HepG2 (cell line): ENCODE measurements around the gene PRDM15. TPM values are rescaled to one million over a fixed set of nuclear protein-coding genes. Genes with fewer than 3 reads are reported as not detected.

Experiments used
- ATAC-seq: fragments of 200-7000 bp; cut with Tn5 transposase; 3 replicates; pipeline ENCODE4 v1.9.1; 2020; ENCODE audit warnings: mild to moderate bottlenecking, moderate library complexity
- BruUV-seq: library from RNA; stranded (reverse); fragments of 400-500 nt; replicated peaks from 2 replicates; lab custom pipeline; 2021; lab: Mats Ljungman, UMichigan
- CTCF ChIA-PET: fragments of 300-600 bp; formaldehyde crosslinking; extraction: SDS; loops from one replicate; lab custom pipeline; 2021; ENCODE audit warnings: low total read pairs, inconsistent platforms, low intra/inter-chr PET ratio; lab: Yijun Ruan, JAX
- POLR2A ChIA-PET: fragments of 350-600 bp; sonication (Branson Sonifier 250); formaldehyde crosslinking; loops from one replicate; lab custom pipeline; 2020; ENCODE audit warnings: antibody characterized with exemption, inconsistent platforms; lab: Yijun Ruan, JAX
- DNase-seq: peaks from one replicate; pipeline ENCODE4 v3.0.0-alpha.2; 2015; ENCODE audit warnings: low spot score
- FAIRE-seq: peaks from 3 replicates; lab custom pipeline; 2011; peaks lifted over from hg19 to GRCh38; lab: Jason Lieb, UNC
- H2AFZ ChIP-seq: one replicate; pipeline ENCODE4 v1.6.1; 2011; ENCODE audit warnings: low read length, inconsistent platforms
- H3K27ac ChIP-seq: fragments of 300-600 bp; 3 replicates; pipeline ENCODE4 v1.8.0; 2011; ENCODE audit warnings: mixed run types, mild to moderate bottlenecking, mixed read lengths, low read length, inconsistent platforms; ENCODE audit not compliant: insufficient read depth; ENCODE audit errors: extremely low read length
- H3K27me3 ChIP-seq, 2 experiments: fragments of 200-600 bp in 1 of 2; 2 replicates in 1 of 2; 3 replicates in 1 of 2; pipeline versions ENCODE4 v1.6.0 to v1.8.0; 2011; ENCODE audit warnings: low read length in 2 of 2, mild to moderate bottlenecking in 2 of 2, moderate library complexity in 2 of 2, inconsistent platforms in 1 of 2; ENCODE audit not compliant: insufficient read depth in 2 of 2, control insufficient read depth in 1 of 2
- H3K36me3 ChIP-seq, 2 experiments: fragments of 200-600 bp in 1 of 2; replicated peaks in 1 of 2; 2 replicates in 1 of 2; 3 replicates in 1 of 2; pipeline versions ENCODE4 v1.5.1 to v1.8.0; 2011; ENCODE audit warnings: low read length in 2 of 2, inconsistent platforms in 1 of 2; ENCODE audit not compliant: insufficient read depth in 2 of 2, control insufficient read depth in 1 of 2
- H3K4me1 ChIP-seq: 2 replicates; pipeline ENCODE4 v1.5.1; 2012; ENCODE audit warnings: low read length, inconsistent platforms; ENCODE audit not compliant: insufficient read depth
- H3K4me2 ChIP-seq: 2 replicates; pipeline ENCODE4 v1.6.0; 2011; ENCODE audit warnings: low read depth, low read length, inconsistent platforms
- H3K4me3 ChIP-seq, 3 experiments: fragments of 200-600 bp in 1 of 3; sonication (generic), shearing (Covaris generic) in 1 of 3; replicated peaks in 1 of 3; 2 replicates each; pipeline ENCODE4 v1.5.1; 2011 to 2016; ENCODE audit warnings: low read length in 3 of 3, inconsistent platforms in 2 of 3, low read depth in 2 of 3, mild to moderate bottlenecking in 2 of 3, control low read depth in 1 of 3, mixed read lengths in 1 of 3; ENCODE audit not compliant: insufficient read depth in 1 of 3
- H3K79me2 ChIP-seq: one replicate; pipeline ENCODE4 v1.6.1; 2011; ENCODE audit warnings: low read length, inconsistent platforms; ENCODE audit not compliant: insufficient read depth
- H3K9ac ChIP-seq: 2 replicates; pipeline ENCODE4 v1.6.0; 2011; ENCODE audit warnings: mild to moderate bottlenecking, low read depth, low read length, inconsistent platforms; ENCODE audit not compliant: insufficient read depth
- H3K9me3 ChIP-seq: 2 replicates; pipeline ENCODE4 v1.5.1; 2012; ENCODE audit warnings: mild to moderate bottlenecking, low read length
- H4K20me1 ChIP-seq: 2 replicates; pipeline ENCODE4 v1.6.0; 2011; ENCODE audit warnings: inconsistent platforms, mild to moderate bottlenecking, low read length, moderate library complexity; ENCODE audit not compliant: insufficient read depth
- ATAD3A ChIP-seq: sonication (generic); formaldehyde crosslinking; IDR thresholded peaks from 2 replicates; pipeline ENCODE4 v1.4.0; 2020; ENCODE audit warnings: missing genetic modification reagents
- ERF ChIP-seq: IDR thresholded peaks from 2 replicates; pipeline ENCODE4 v1.6.1; 2018; ENCODE audit warnings: missing biosample characterization, missing genetic modification reagents
- MTERF4 ChIP-seq: sonication (generic); formaldehyde crosslinking; IDR thresholded peaks from 2 replicates; pipeline ENCODE4 v1.8.0; 2023; ENCODE audit warnings: mild to moderate bottlenecking, missing genetic modification reagents
- NFE2 ChIP-seq: sonication (generic); formaldehyde crosslinking; IDR thresholded peaks from 2 replicates; pipeline ENCODE4 v1.4.0; 2020; ENCODE audit warnings: missing genetic modification reagents
- RBM39 ChIP-seq: fragments of 200-400 bp; formaldehyde crosslinking; IDR thresholded peaks from one replicate; pipeline ENCODE4 v1.6.1; 2018; ENCODE audit warnings: antibody characterized with exemption, mild to moderate bottlenecking, low read depth, low read length; ENCODE audit not compliant: poor library complexity, severe bottlenecking
- YEATS4 ChIP-seq: sonication (generic); formaldehyde crosslinking; IDR thresholded peaks from 2 replicates; pipeline ENCODE4 v1.4.0; 2020; ENCODE audit warnings: missing genetic modification reagents, borderline replicate concordance
- ZNF24 ChIP-seq: fragments of 450-650 bp; IDR thresholded peaks from 2 replicates; pipeline ENCODE4 v1.6.1; 2017; ENCODE audit warnings: antibody characterized with exemption, mild to moderate bottlenecking
- ZNF782 ChIP-seq: sonication (generic); formaldehyde crosslinking; IDR thresholded peaks from 2 replicates; pipeline ENCODE4 v1.4.0; 2020; ENCODE audit warnings: missing genetic modification reagents, mild to moderate bottlenecking, borderline replicate concordance
- WGBS: methylation state at CpG from one replicate; pipeline ENCODE4 v1.1.6; 2017; ENCODE audit warnings: low lambda C conversion rate; 5-methylcytosine and 5-hydroxymethylcytosine counted together
- in situ Hi-C: cut with HindIII; loops from 2 replicates; pipeline ENCODE4 v1.10.0; 2017; ENCODE audit warnings: low pct_unique_long_range_greater_than_20kb; ENCODE audit not compliant: extremely low pct_ligation_motif_present
- intact Hi-C: fragments of 100-400 bp; cut with micrococcal nuclease; formaldehyde crosslinking; loops from one replicate; pipeline ENCODE4 v1.10.0; 2022; ENCODE audit not compliant: unreplicated experiment
- polyA plus RNA-seq, 8 experiments: library from polyadenylated mRNA; depleted of rRNA in 3 of 8; stranded (reverse) in 7 of 8; unstranded in 1 of 8; fragments of >200 nt; fragmentation: Illumina TruSeq in 4 of 8; extraction: Trizol in 4 of 8; gene quantifications; 2 replicates each; pipeline versions ENCODE4 v1.2.1 to v1.2.3, GENCODE V29; 2011 to 2016; ENCODE audit warnings: low read depth in 4 of 8, missing spikeins in 1 of 8, mixed read lengths in 1 of 8; ENCODE audit not compliant: insufficient read depth in 1 of 8
- total RNA-seq, 5 experiments: library from RNA; depleted of rRNA; stranded (reverse); fragments of >200 nt; fragmentation: Illumina TruSeq; extraction: Trizol; gene quantifications; 2 replicates each; pipeline ENCODE4 v1.2.3, GENCODE V29; 2016; ENCODE audit warnings: low read depth in 1 of 5
- TF ChIP-seq, protein P1 (sequence below): sonication (generic); formaldehyde crosslinking; IDR thresholded peaks from 2 replicates; pipeline ENCODE4 v1.4.0; 2020; ENCODE audit warnings: missing genetic modification reagents

The PRDM15 gene
- total and polyA plus RNA-seq, 2 of the 13 experiments (the other 11 are each of a cell fraction or from before 2014, with no cell fraction given), result 4.0 to 6.9 TPM

- no peak for TF ChIP-seq MTERF4 (CRISPR knock-in tag)
- TF ChIP-seq, protein P1, sequence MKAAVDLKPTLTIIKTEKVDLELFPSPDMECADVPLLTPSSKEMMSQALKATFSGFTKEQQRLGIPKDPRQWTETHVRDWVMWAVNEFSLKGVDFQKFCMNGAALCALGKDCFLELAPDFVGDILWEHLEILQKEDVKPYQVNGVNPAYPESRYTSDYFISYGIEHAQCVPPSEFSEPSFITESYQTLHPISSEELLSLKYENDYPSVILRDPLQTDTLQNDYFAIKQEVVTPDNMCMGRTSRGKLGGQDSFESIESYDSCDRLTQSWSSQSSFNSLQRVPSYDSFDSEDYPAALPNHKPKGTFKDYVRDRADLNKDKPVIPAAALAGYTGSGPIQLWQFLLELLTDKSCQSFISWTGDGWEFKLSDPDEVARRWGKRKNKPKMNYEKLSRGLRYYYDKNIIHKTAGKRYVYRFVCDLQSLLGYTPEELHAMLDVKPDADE (CRISPR knock-in tag), result no peak
Observed at GRCh38 chr21:41839387-41840000, 39.6 kb downstream of the PRDM15 start (continued).

DNA sequence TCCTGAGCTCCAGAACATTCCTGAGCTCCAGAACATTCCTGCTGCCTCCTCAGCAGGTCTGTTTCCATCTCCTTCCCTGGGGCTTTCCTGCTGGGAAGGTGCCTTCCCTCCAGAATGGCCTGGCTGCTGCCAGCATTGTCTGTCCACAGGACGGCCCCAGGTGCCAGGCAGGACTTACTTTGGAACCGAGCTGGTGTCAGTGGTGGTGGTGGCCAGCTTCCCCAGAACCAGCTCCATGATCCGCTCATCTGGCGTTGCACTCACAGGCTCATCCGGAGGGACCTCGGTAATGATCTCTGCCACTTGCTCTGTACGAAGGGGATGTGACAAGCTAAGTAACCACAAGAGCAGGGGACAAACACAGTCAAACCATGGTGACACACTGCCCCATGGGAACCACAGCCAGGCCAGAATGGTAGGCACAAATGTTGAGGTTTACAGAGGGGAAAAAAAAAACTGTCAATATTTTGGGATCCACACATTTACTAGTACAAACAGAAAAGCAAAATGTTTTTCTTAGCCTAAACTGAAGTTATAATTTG is 41.3 kb downstream of the PRDM15 start:
- POLR2A ChIA-PET, result no interaction called here
- no peak overlapping the region for H3K9ac ChIP-seq
- intact Hi-C loops, result no loop called here
- no peak overlapping the region for H3K4me3 ChIP-seq
- no peak for DNase-seq
- no peaks in the 10 kb centered on the region for H3K27me3 ChIP-seq
- no peak overlapping the region for H2AFZ ChIP-seq
- H4K20me1 ChIP-seq, result no peaks in the 10 kb centered on the region
- H3K4me2 ChIP-seq, result no peak overlapping the region
- no peak for ATAC-seq
- no peaks in the 10 kb centered on the region for H3K4me1 ChIP-seq
- H3K79me2 ChIP-seq, result no peaks in the 10 kb centered on the region
- WGBS, result 92% methylated on average over 6 of the region's 7 CpGs
- TF ChIP-seq ZNF24, result no peak
- TF ChIP-seq YEATS4 (CRISPR knock-in tag), result no peak
- no peak for TF ChIP-seq ATAD3A (CRISPR knock-in tag)
- no peak for TF ChIP-seq RBM39
- no peak for TF ChIP-seq ERF (CRISPR knock-in tag)
- no peak for TF ChIP-seq NFE2
- TF ChIP-seq ZNF782 (CRISPR knock-in tag), result no peak
- TF ChIP-seq, all 625 proteins: peak for 0
- Histone ChIP-seq H3K27ac (no peak overlapping the region), H3K9me3 (peaks cover 9% of the 10 kb centered on the region), H3K36me3 (peaks cover 4 to 43% of the 10 kb centered on the region in 2 experiments; a peak in 4 of 5 replicates)
- in situ Hi-C loops, result no loop called here
- FAIRE-seq, result no peak
- no TSS peak for BruUV-seq
- CTCF ChIA-PET, result no interaction called here
